K562 (cell line): ENCODE results near the gene VTI1B. TPM values are rescaled to one million over a fixed set of nuclear protein-coding genes. Genes with fewer than 3 reads are reported as not detected.

Source experiments
- ASH1L ChIP-seq: fragments of 450-650 bp; IDR thresholded peaks from 2 replicates; pipeline ENCODE4 v1.6.1; 2018; ENCODE audit warnings: borderline replicate concordance, mild to moderate bottlenecking, low read depth; ENCODE audit not compliant: partially characterized antibody
- C11orf30 ChIP-seq: fragments of 450-650 bp; IDR thresholded peaks from 2 replicates; pipeline ENCODE4 v1.6.1; 2016; ENCODE audit warnings: low read depth, mild to moderate bottlenecking
- CHD1 ChIP-seq: fragments of 200-600 bp; sonication (generic); IDR thresholded peaks from one replicate; pipeline ENCODE4 v1.6.1; 2012; ENCODE audit warnings: mild to moderate bottlenecking, moderate library complexity, low read length, inconsistent platforms
- CREBBP ChIP-seq: IDR thresholded peaks from one replicate; pipeline ENCODE4 v1.6.1; 2012; ENCODE audit warnings: low read depth, mild to moderate bottlenecking, control low read depth, inconsistent platforms, low read length
- FIP1L1 ChIP-seq: fragments of 200-400 bp; formaldehyde crosslinking; IDR thresholded peaks from 2 replicates; pipeline ENCODE4 v1.6.1; 2018; ENCODE audit warnings: mild to moderate bottlenecking, low read depth, low read length; ENCODE audit not compliant: poor library complexity, severe bottlenecking
- FOXA1 ChIP-seq: fragments of 450-650 bp; IDR thresholded peaks from 2 replicates; pipeline ENCODE4 v1.6.1; 2016; ENCODE audit warnings: mild to moderate bottlenecking, borderline replicate concordance
- HNRNPLL ChIP-seq: fragments of 200-400 bp; formaldehyde crosslinking; IDR thresholded peaks from 2 replicates; pipeline ENCODE4 v1.6.1; 2017; ENCODE audit warnings: low read length, low read depth, mild to moderate bottlenecking; ENCODE audit not compliant: poor library complexity, severe bottlenecking
- KAT2B ChIP-seq: IDR thresholded peaks from one replicate; pipeline ENCODE4 v1.6.1; 2012; ENCODE audit warnings: low read depth, mild to moderate bottlenecking, control low read depth, inconsistent platforms, low read length, moderate library complexity
- KDM5B ChIP-seq: fragments of 200-600 bp; sonication (generic); IDR thresholded peaks from 2 replicates; pipeline ENCODE4 v1.6.1; 2012; ENCODE audit warnings: low read depth, mild to moderate bottlenecking, moderate library complexity, low read length, control low read depth, inconsistent platforms; ENCODE audit not compliant: insufficient replicate concordance
- LCOR ChIP-seq: sonication (generic); formaldehyde crosslinking; IDR thresholded peaks from 2 replicates; pipeline ENCODE4 v1.8.0; 2022; ENCODE audit warnings: mild to moderate bottlenecking, missing genetic modification reagents
- LEF1 ChIP-seq: fragments of 450-650 bp; IDR thresholded peaks from 2 replicates; pipeline ENCODE4 v1.6.1; 2016; ENCODE audit warnings: mild to moderate bottlenecking
- MBD2 ChIP-seq: sonication (generic); IDR thresholded peaks from 2 replicates; pipeline ENCODE4 v1.6.1; 2016; ENCODE audit warnings: low read depth, borderline replicate concordance
- NCOA6 ChIP-seq: fragments of 450-650 bp; IDR thresholded peaks from 2 replicates; pipeline ENCODE4 v1.6.1; 2017; ENCODE audit warnings: mild to moderate bottlenecking
- PHB2 ChIP-seq: fragments of 450-650 bp; IDR thresholded peaks from 2 replicates; pipeline ENCODE4 v1.6.1; 2017; ENCODE audit warnings: low read depth
- POLR3A ChIP-seq: IDR thresholded peaks from 2 replicates; pipeline ENCODE4 v1.6.1; 2011; ENCODE audit warnings: borderline replicate concordance, mild to moderate bottlenecking, moderate library complexity; ENCODE audit not compliant: insufficient read length, insufficient read depth; ENCODE audit errors: extremely low read depth
- SMARCB1 ChIP-seq: IDR thresholded peaks from 2 replicates; pipeline ENCODE4 v1.6.1; 2011; ENCODE audit warnings: improper control_type of control experiment, low read depth; ENCODE audit not compliant: insufficient read length
- SRF ChIP-seq, 2 experiments: fragments of 250-450, 450-650 bp in 1 of 2; sonication (Bioruptor Pico) in 1 of 2; sonication (generic) in 1 of 2; formaldehyde crosslinking; IDR thresholded peaks; 2 replicates each; pipeline versions ENCODE4 v1.5.0 to v1.5.1; 2020 to 2022; ENCODE audit warnings: mild to moderate bottlenecking in 1 of 2, missing genetic modification reagents in 1 of 2
- ZBED1 ChIP-seq: IDR thresholded peaks from 2 replicates; pipeline ENCODE4 v1.6.1; 2014
- ZKSCAN8 ChIP-seq: fragments of 200-800 bp; sonication (Bioruptor generic); IDR thresholded peaks from 2 replicates; pipeline ENCODE4 v1.6.1; 2016; ENCODE audit warnings: missing genetic modification characterization, missing compliant biosample characterization
- ZNF232 ChIP-seq: sonication (generic); formaldehyde crosslinking; IDR thresholded peaks from 2 replicates; pipeline ENCODE4 v1.8.0; 2022; ENCODE audit warnings: mild to moderate bottlenecking, missing genetic modification reagents
- ZNF384 ChIP-seq: IDR thresholded peaks from 2 replicates; pipeline ENCODE4 v1.6.1; 2012; ENCODE audit warnings: low read depth, low read length, improper control_type of control experiment
- ZNF780A ChIP-seq: fragments of 250-450 bp; sonication (Bioruptor Pico); IDR thresholded peaks from 2 replicates; pipeline ENCODE4 v1.5.0; 2021; ENCODE audit warnings: mild to moderate bottlenecking
- polyA plus RNA-seq, 8 experiments: library from polyadenylated mRNA; depleted of rRNA in 4 of 8; stranded (reverse) in 5 of 8; unstranded in 3 of 8; fragments of >200 nt; fragmentation: Nextera tagmentation in 2 of 8; fragmentation: Illumina TruSeq in 1 of 8; extraction: Ambion mirVana in 2 of 8; extraction: Trizol in 1 of 8; gene quantifications; 2 replicates each; pipeline versions ENCODE4 v1.2.1 to v1.2.3, GENCODE V29; 2011 to 2014; ENCODE audit warnings: inconsistent platforms in 1 of 8, missing spikeins in 1 of 8
- total RNA-seq, 7 experiments: library from RNA; depleted of rRNA in 6 of 7; stranded (reverse); fragments of >200 nt in 6 of 7; fragmentation: Illumina TruSeq in 2 of 7; extraction: Trizol in 2 of 7; gene quantifications; 2 replicates each; pipeline versions ENCODE4 v1.2.1 to v1.2.3, GENCODE V29; 2011 to 2021; ENCODE audit warnings: low replicate concordance in 1 of 7
- TF ChIP-seq, protein P1 (sequence below): fragments of 450-650 bp; IDR thresholded peaks from 2 replicates; pipeline ENCODE4 v1.6.1; 2016; ENCODE audit warnings: antibody characterized with exemption
- TF ChIP-seq, protein P2 (sequence below): fragments of 250-450 bp; sonication (Bioruptor Pico); IDR thresholded peaks from 2 replicates; pipeline ENCODE4 v1.8.0; 2021; ENCODE audit warnings: borderline replicate concordance, mild to moderate bottlenecking, moderate library complexity; ENCODE audit not compliant: poor library complexity, severe bottlenecking
- TF ChIP-seq, protein P3 (sequence below): fragments of 250-450 bp; sonication (Bioruptor Pico); IDR thresholded peaks from 2 replicates; pipeline ENCODE4 v1.4.0; 2020; ENCODE audit warnings: mild to moderate bottlenecking, moderate library complexity, borderline replicate concordance

VTI1B gene
- total and polyA plus RNA-seq, 9 of the 15 experiments (the other 6 are each of a cell fraction or from before 2014, with no cell fraction given), result 7.8 to 69.8 (median 50.1) TPM

DNA sequence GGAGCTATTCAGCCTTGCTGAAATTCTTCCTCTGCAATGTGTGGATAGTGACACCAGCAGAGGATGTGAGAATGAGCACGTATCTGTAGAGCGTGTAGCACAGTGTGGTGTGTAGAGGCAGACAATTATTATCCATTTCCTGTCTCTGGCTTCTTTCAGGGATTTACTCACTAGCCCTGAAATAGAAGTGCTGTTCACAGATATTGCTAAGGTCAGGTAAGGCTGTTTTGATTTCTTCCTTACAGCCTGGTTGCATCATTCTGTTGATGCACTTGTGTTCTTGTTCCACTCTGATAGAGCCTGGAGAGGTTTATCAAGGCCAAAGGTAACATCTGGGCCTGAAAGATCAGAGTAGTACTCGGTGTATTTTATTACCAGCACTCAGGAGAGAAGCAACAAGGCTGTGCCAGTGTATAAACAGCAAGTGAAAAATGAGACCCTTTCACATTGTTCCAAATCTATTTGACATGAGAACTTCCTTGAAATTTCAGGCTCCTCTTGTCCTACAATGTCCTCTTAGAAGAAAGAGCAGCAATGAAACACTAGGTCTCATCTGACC, 38.0 kb downstream of the VTI1B start (continued):
- TF ChIP-seq, protein P1, sequence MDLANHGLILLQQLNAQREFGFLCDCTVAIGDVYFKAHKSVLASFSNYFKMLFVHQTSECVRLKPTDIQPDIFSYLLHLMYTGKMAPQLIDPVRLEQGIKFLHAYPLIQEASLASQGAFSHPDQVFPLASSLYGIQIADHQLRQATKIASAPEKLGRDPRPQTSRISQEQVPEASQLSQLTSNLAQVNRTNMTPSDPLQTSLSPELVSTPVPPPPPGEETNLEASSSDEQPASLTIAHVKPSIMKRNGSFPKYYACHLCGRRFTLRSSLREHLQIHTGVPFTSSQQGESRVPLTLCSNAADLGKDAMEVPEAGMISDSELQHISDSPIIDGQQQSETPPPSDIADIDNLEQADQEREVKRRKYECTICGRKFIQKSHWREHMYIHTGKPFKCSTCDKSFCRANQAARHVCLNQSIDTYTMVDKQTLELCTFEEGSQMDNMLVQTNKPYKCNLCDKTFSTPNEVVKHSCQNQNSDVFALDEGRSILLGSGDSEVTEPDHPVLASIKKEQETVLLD, result no peak
- TF ChIP-seq FOXA1 (no peak), ASH1L (no peak), LCOR (CRISPR knock-in tag) (no peak), KAT2B (no peak), ZNF232 (CRISPR knock-in tag) (no peak), LEF1 (peak; percentile 90), ZNF780A (no peak), CHD1 (no peak), SMARCB1 (no peak), POLR3A (no peak), SRF (CRISPR knock-in tag; IDR thresholded peaks at IDR 0.05) (no peak), ZNF384 (no peak), CREBBP (no peak), HNRNPLL (no peak), MBD2 (peak; percentile 51; the same call in 1 of the 2 replicates), FIP1L1 (no peak), NCOA6 (no peak), C11orf30 (no peak), PHB2 (peak; percentile 88), ZBED1 (no peak), ZKSCAN8 (CRISPR knock-in tag) (peak; percentile 69; the same call in 1 of the 2 replicates), KDM5B (no peak)
- TF ChIP-seq, protein P2, sequence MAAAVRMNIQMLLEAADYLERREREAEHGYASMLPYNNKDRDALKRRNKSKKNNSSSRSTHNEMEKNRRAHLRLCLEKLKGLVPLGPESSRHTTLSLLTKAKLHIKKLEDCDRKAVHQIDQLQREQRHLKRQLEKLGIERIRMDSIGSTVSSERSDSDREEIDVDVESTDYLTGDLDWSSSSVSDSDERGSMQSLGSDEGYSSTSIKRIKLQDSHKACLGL (CRISPR knock-in tag), result no peak
- TF ChIP-seq, protein P3, sequence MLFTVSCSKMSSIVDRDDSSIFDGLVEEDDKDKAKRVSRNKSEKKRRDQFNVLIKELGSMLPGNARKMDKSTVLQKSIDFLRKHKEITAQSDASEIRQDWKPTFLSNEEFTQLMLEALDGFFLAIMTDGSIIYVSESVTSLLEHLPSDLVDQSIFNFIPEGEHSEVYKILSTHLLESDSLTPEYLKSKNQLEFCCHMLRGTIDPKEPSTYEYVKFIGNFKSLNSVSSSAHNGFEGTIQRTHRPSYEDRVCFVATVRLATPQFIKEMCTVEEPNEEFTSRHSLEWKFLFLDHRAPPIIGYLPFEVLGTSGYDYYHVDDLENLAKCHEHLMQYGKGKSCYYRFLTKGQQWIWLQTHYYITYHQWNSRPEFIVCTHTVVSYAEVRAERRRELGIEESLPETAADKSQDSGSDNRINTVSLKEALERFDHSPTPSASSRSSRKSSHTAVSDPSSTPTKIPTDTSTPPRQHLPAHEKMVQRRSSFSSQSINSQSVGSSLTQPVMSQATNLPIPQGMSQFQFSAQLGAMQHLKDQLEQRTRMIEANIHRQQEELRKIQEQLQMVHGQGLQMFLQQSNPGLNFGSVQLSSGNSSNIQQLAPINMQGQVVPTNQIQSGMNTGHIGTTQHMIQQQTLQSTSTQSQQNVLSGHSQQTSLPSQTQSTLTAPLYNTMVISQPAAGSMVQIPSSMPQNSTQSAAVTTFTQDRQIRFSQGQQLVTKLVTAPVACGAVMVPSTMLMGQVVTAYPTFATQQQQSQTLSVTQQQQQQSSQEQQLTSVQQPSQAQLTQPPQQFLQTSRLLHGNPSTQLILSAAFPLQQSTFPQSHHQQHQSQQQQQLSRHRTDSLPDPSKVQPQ (CRISPR knock-in tag), result no peak
